PC-3 (cell line): ENCODE measurements around the gene PCBP3. TPM values are rescaled to one million over a fixed set of nuclear protein-coding genes. Genes with fewer than 3 reads are reported as not detected.

ENCODE experiments used
- ATAC-seq: fragments of 200-7000 bp; cut with Tn5 transposase; 2 replicates; pipeline ENCODE4 v1.9.1; 2020; ENCODE audit warnings: mild to moderate bottlenecking, moderate library complexity
- BruUV-seq: library from RNA; stranded (reverse); fragments of 400-500 nt; replicated peaks from 2 replicates; lab custom pipeline; 2021; lab: Mats Ljungman, UMichigan
- CTCF ChIA-PET: fragments of 300-600 bp; sonication (Branson Sonifier 250); formaldehyde crosslinking; loops from one replicate; lab custom pipeline; 2022; ENCODE audit warnings: antibody characterized with exemption; lab: Charles Lee
- POLR2A ChIA-PET: fragments of 300-600 bp; sonication (Branson Sonifier 250); formaldehyde crosslinking; loops from one replicate; lab custom pipeline; 2022; ENCODE audit warnings: antibody characterized with exemption; ENCODE audit not compliant: unreplicated experiment; lab: Charles Lee
- DNase-seq: peaks from one replicate; pipeline ENCODE4 v3.0.0-alpha.2; 2015
- H2AFZ ChIP-seq: fragments of 300-600 bp; sonication (generic); 2 replicates; pipeline ENCODE4 v1.6.0; 2016; ENCODE audit warnings: antibody characterized with exemption, low read length
- H3F3A ChIP-seq: fragments of 300-600 bp; sonication (generic); one replicate; pipeline ENCODE4 v1.6.0; 2017; ENCODE audit warnings: antibody characterized with exemption, low read length, control low read depth, mild to moderate bottlenecking; ENCODE audit not compliant: unreplicated experiment
- H3K27ac ChIP-seq: fragments of 300-600 bp; sonication (generic); 2 replicates; pipeline ENCODE4 v1.5.1; 2016; ENCODE audit warnings: mild to moderate bottlenecking, low read length
- H3K27me3 ChIP-seq: fragments of 300-600 bp; sonication (generic); 2 replicates; pipeline ENCODE4 v1.6.1; 2016; ENCODE audit warnings: low read length, mixed read lengths
- H3K36me3 ChIP-seq: fragments of 300-600 bp; sonication (generic); 2 replicates; pipeline ENCODE4 v1.6.1; 2016; ENCODE audit warnings: low read depth, mixed run types, low read length, mixed read lengths
- H3K4me1 ChIP-seq: fragments of 300-600 bp; sonication (generic); 2 replicates; pipeline ENCODE4 v1.5.1; 2016; ENCODE audit warnings: low read length; ENCODE audit not compliant: insufficient read depth
- H3K4me2 ChIP-seq: fragments of 300-600 bp; sonication (generic); 2 replicates; pipeline ENCODE4 v1.6.0; 2016; ENCODE audit warnings: low read length
- H3K4me3 ChIP-seq: fragments of 300-600 bp; sonication (generic); 2 replicates; pipeline ENCODE4 v1.5.1; 2016; ENCODE audit warnings: mild to moderate bottlenecking, low read length, mixed read lengths
- H3K79me2 ChIP-seq: fragments of 300-600 bp; sonication (generic); 2 replicates; pipeline ENCODE4 v1.6.1; 2017; ENCODE audit warnings: low read length, mixed read lengths
- H3K9ac ChIP-seq: fragments of 300-600 bp; sonication (generic); 2 replicates; pipeline ENCODE4 v1.6.0; 2016; ENCODE audit warnings: mild to moderate bottlenecking, low read length
- H3K9me2 ChIP-seq: fragments of 300-600 bp; sonication (generic); replicated peaks from 2 replicates; pipeline ENCODE4 v1.6.1; 2016; ENCODE audit warnings: mixed run types, low read length, mixed read lengths
- H3K9me3 ChIP-seq: fragments of 300-600 bp; sonication (generic); 2 replicates; pipeline ENCODE4 v1.6.1; 2016; ENCODE audit warnings: low read length, mixed read lengths
- H4K20me1 ChIP-seq: fragments of 300-600 bp; sonication (generic); 2 replicates; pipeline ENCODE4 v1.6.1; 2016; ENCODE audit warnings: low read length, mixed read lengths
- EZH2 ChIP-seq: fragments of 300-600 bp; sonication (generic); IDR thresholded peaks from one replicate; pipeline ENCODE4 v1.6.1; 2017; ENCODE audit warnings: antibody characterized with exemption, mild to moderate bottlenecking, low read length; ENCODE audit not compliant: unreplicated experiment
- EZH2phosphoT487 ChIP-seq: fragments of 300-600 bp; sonication (generic); IDR thresholded peaks from 2 replicates; pipeline ENCODE4 v1.6.1; 2018; ENCODE audit warnings: mild to moderate bottlenecking, antibody characterized with exemption, low read length, borderline replicate concordance
- intact Hi-C: fragments of 100-400 bp; cut with micrococcal nuclease; formaldehyde crosslinking; loops from 2 replicates; pipeline ENCODE4 v1.9.0; 2023
- total RNA-seq: library from RNA; depleted of rRNA; stranded (reverse); fragments of >200 nt; gene quantifications from 2 replicates; pipeline ENCODE4 v1.2.3, GENCODE V29; 2014
- TF ChIP-seq, protein P1 (sequence below): fragments of 300-600 bp; sonication (generic); conservative IDR thresholded peaks from 2 replicates; pipeline ENCODE4 v1.5.1; 2017; ENCODE audit warnings: antibody characterized with exemption, low read depth, mild to moderate bottlenecking, low read length

Gene PCBP3
- total RNA-seq, 1 experiment from 2014 or later: 2.4 TPM

DNA sequence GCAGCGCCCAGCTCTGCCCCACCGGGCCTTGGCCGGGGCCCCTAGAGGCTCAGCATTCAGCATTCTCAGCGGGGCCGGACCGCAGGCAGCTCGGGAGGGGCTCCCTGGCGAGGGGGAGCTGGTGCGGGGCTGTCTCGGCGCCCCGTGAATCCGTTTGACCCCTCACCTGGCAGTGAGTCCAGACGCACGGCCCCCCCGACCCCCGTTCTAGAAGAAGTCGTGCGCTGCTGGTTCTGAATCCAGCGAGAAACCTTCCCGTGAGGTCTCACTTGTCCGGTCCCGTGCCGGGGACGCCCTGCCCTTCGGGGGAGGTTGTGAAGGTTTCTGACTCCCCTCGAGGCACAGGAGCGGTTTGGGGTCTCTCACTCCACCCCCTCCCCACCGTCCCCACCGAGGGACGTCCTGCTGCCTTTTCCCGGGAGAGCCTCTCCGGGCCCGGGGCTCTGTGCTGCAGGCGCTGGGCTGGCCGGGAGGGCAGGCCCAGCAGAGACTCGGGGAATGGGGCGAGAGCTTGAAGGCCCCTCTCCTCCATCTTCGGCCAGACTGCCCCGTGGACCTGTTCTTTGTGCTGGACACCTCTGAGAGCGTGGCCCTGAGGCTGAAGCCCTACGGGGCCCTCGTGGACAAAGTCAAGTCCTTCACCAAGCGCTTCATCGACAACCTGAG is 338.7 kb downstream of the PCBP3 start:
- H3K9me2 ChIP-seq: no peaks in the 10 kb centered on the region
- H3K4me2 ChIP-seq: peak overlapping the region; percentile 97
- TF ChIP-seq EZH2: no peak
- TF ChIP-seq EZH2phosphoT487: no peak
- TF ChIP-seq, protein P1, sequence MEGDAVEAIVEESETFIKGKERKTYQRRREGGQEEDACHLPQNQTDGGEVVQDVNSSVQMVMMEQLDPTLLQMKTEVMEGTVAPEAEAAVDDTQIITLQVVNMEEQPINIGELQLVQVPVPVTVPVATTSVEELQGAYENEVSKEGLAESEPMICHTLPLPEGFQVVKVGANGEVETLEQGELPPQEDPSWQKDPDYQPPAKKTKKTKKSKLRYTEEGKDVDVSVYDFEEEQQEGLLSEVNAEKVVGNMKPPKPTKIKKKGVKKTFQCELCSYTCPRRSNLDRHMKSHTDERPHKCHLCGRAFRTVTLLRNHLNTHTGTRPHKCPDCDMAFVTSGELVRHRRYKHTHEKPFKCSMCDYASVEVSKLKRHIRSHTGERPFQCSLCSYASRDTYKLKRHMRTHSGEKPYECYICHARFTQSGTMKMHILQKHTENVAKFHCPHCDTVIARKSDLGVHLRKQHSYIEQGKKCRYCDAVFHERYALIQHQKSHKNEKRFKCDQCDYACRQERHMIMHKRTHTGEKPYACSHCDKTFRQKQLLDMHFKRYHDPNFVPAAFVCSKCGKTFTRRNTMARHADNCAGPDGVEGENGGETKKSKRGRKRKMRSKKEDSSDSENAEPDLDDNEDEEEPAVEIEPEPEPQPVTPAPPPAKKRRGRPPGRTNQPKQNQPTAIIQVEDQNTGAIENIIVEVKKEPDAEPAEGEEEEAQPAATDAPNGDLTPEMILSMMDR: no peak
- TSS peak; percentile 38 for BruUV-seq
- ATAC-seq: peak; percentile 4; the same call in 1 of the 2 replicates
- no peaks in the 10 kb centered on the region for H3K9me3 ChIP-seq
- ChIA-PET CTCF (interaction anchor here (2.0 kb wide), 1 partner anchor 9 kb away, joined by 7 read pairs; no protein-coding TSS in a partner anchor), POLR2A (no interaction called here)
- peak overlapping the region; percentile 98 for H3K9ac ChIP-seq
- H3K4me1 ChIP-seq: peaks cover 44% of the 10 kb centered on the region
- peaks cover 4% of the 10 kb centered on the region for H3F3A ChIP-seq
- no peaks in the 10 kb centered on the region for H3K27me3 ChIP-seq
- peak; percentile 18 for DNase-seq
- intact Hi-C loops: loop anchor here (5.0 kb wide), 1 partner anchor 70 kb away; no protein-coding TSS in a partner anchor
- H3K4me3 ChIP-seq: peak overlapping the region; percentile 88
- peak overlapping the region; percentile 61 for H3K27ac ChIP-seq
- H2AFZ ChIP-seq: no peak overlapping the region
- peaks cover 24% of the 10 kb centered on the region for H3K36me3 ChIP-seq
- peaks cover 22% of the 10 kb centered on the region for H4K20me1 ChIP-seq
- H3K79me2 ChIP-seq: peaks cover 60% of the 10 kb centered on the region

DNA sequence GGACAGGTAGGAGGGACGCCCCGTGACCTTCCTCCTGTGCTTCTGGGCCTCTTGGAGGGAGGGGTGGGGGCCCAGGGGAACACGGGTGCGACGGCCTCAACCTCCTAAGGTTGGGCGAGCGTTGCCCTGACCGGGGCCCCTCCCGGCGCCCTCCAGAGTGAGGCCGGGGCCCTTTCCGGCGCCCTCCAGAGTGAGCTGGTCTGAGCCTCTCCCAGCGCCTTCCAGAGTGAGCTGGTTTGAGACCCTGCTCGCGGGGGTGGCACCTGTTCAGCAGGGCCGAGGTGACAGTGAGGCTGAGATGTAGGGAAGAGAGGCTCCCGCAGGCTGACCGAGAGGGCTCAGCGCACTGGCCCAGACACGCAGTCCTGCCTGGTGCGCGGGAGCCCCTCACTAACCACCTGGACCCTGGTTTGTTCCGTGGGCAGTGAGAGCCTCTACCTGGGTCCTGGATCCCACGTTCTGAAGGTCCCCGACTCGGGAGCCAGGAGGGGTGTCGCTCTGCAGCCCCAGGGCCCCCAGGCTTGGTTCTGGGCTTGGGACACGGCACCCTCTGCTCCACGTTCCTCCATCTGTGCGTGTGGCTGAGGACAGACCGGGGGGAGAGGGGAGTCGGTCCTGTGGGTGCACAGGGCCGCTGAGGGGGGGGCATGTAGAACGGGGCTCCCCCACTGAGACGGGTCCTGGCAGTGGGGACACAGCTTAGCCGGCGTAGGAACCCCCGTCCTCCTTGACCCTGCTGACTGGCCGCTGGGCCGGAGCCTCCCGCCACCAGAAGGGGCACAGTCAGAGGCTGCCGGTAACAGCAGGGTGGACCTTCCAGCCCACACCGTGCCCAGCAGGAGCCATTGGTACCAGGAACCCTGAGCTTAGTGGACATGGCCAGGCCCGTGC is 339.5 kb downstream of the PCBP3 start:
- no TSS peak for BruUV-seq
- POLR2A ChIA-PET: interaction anchor here (0.5 to 0.9 kb wide), 3 partner anchors 9 to 1055 kb away, joined by 3 to 9 read pairs (median 3); no protein-coding TSS in a partner anchor
- Histone ChIP-seq H3K4me1 (peaks cover 44% of the 10 kb centered on the region), H3K9me2 (no peaks in the 10 kb centered on the region), H3K9ac (peak overlapping the region; percentile 98), H3K27me3 (no peaks in the 10 kb centered on the region), H3K4me2 (peak overlapping the region; percentile 97), H3K79me2 (peaks cover 60% of the 10 kb centered on the region), H3K27ac (peak overlapping the region; percentile 61), H3F3A (peaks cover 4% of the 10 kb centered on the region), H2AFZ (no peak overlapping the region), H3K36me3 (peaks cover 27% of the 10 kb centered on the region), H3K4me3 (peak overlapping the region; percentile 88), H3K9me3 (no peaks in the 10 kb centered on the region), H4K20me1 (peaks cover 22% of the 10 kb centered on the region)
- DNase-seq: peak; percentile 19
- TF ChIP-seq, protein P1: no peak
- TF ChIP-seq EZH2 (no peak), EZH2phosphoT487 (no peak)
- CTCF ChIA-PET: interaction anchor here (0.5 to 2.0 kb wide), 3 partner anchors 9 to 342 kb away, joined by 3 to 7 read pairs (median 4); no protein-coding TSS in a partner anchor
- ATAC-seq: peak; percentile 8; the same call in 1 of the 2 replicates
- intact Hi-C loops: loop anchor here (5.0 kb wide), 1 partner anchor 69 kb away; no protein-coding TSS in a partner anchor
